Measurements from ENCODE around the gene LCA5.

DNA sequence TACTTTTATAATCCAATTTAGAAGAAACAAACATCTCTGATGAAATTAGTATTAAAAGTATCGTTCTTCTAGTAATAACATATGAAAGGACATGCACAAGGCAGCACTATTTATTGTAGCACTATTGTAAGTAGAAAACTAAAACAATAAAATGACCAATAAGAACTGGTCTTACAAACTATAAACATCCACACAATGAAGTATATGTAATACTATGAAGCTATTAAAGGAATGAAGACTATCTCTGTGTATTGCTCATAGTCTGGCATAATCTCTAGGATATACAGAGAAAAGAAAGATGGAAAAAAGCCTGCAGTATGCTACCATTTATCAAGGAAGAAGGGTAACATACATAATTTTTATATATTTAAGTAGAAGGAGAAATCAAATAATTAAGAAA lies 16.7 kb downstream of the LCA5 start:
- TF ChIP-seq CTCF (tag by site-specific recombination; IDR thresholded peaks at IDR 0.05) (no peak), ZNF175 (tag by site-specific recombination; IDR thresholded peaks at IDR 0.05) (no peak), ZFP41 (tag by site-specific recombination; IDR thresholded peaks at IDR 0.05; ENCODE audit: borderline replicate concordance) (no peak), FEZF1 (tag by site-specific recombination; IDR thresholded peaks at IDR 0.05) (no peak), MZF1 (tag by site-specific recombination; IDR thresholded peaks at IDR 0.05; ENCODE audit: borderline replicate concordance) (no peak), ZNF221 (tag by site-specific recombination; IDR thresholded peaks at IDR 0.05; ENCODE audit: borderline replicate concordance) (no peak)

Measured in HEK293 (cell line).